CD4-positive, alpha-beta T cell treated with Interleukin-21 for 1 hour (primary cell): Measurements from ENCODE around the gene SMYD5.

Experiments used
- DNase-seq: peaks from one replicate; pipeline ENCODE4 v3.0.0-alpha.2; 2020

The SMYD5 gene

GRCh38 chr2:73243884-73244570 lies 30.0 kb downstream of the SMYD5 start:
- DNase-seq = no peak

GRCh38 chr2:73244580-73244979 lies 30.5 kb downstream of the SMYD5 start:
- DNase-seq = no peak

GRCh38 chr2:73246850-73247249 lies 32.8 kb downstream of the SMYD5 start:
- DNase-seq = no peak

GRCh38 chr2:73249636-73250035 lies 35.6 kb downstream of the SMYD5 start:
- DNase-seq = no peak

GRCh38 chr2:73250872-73251846 lies 37.1 kb downstream of the SMYD5 start:
- no peak for DNase-seq

GRCh38 chr2:73252238-73253027 lies 38.4 kb downstream of the SMYD5 start:
- no peak for DNase-seq

- DNase-seq = no peak
Measured at GRCh38 chr2:73253400-73253799, 39.4 kb downstream of the SMYD5 start.

- DNase-seq = no peak
Measured at GRCh38 chr2:73253901-73254300, 39.9 kb downstream of the SMYD5 start.

GRCh38 chr2:73254343-73255006 lies 40.4 kb downstream of the SMYD5 start:
- DNase-seq = no peak

GRCh38 chr2:73255007-73255644 lies 41.1 kb downstream of the SMYD5 start:
- no peak for DNase-seq

GRCh38 chr2:73255907-73256617 lies 42.0 kb downstream of the SMYD5 start:
- no peak for DNase-seq

- DNase-seq = no peak
Measured at GRCh38 chr2:73256618-73256922, 42.5 kb downstream of the SMYD5 start.

- DNase-seq = no peak
Measured at GRCh38 chr2:73257021-73257420, 43.0 kb downstream of the SMYD5 start.

- DNase-seq = peak; percentile 21
Measured at GRCh38 chr2:73257425-73258125, 43.5 kb downstream of the SMYD5 start.

- DNase-seq = no peak
Measured at GRCh38 chr2:73258186-73258912, 44.3 kb downstream of the SMYD5 start.

- DNase-seq = no peak
Measured at GRCh38 chr2:73258913-73259215, 44.8 kb downstream of the SMYD5 start.

- DNase-seq = no peak
Measured at GRCh38 chr2:73259276-73259675, 45.2 kb downstream of the SMYD5 start.

- no peak for DNase-seq
Measured at GRCh38 chr2:73259704-73260337, 45.8 kb downstream of the SMYD5 start.

- no peak for DNase-seq
Measured at GRCh38 chr2:73260338-73260984, 46.4 kb downstream of the SMYD5 start.
